GM19397 (cell line): Measurements from ENCODE around the gene NBEAL1.
"Not testable (repeated sequence)": the region's sequence is repeated elsewhere in the genome, so short reads cannot be mapped to it uniquely, and the experiment has no call there.

Experiments used
- ATAC-seq: cut with Tn5 transposase; IDR thresholded peaks from one replicate; pipeline ENCODE4 v1.9.1; 2021; ENCODE audit warnings: mild to moderate bottlenecking, moderate library complexity; ENCODE audit not compliant: unreplicated experiment

Gene NBEAL1

DNA sequence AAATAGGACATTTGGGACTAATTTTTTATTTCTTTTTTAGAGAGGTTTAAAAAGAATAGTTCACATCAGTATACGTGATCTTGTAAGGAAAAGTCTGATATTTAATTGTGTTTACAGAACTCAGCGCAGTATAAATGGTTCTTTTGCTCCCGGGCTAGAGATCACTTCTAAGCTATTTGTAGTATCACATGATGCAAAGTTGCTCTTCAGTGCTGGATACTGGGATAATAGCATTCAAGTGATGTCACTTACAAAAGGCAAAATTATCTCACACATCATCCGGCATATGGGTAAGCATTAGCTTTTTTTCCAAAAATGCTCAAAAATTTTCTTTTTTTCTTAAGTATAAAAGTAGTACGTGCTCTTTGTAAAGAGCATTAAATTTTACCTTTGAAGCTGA, 186.8 kb downstream of the NBEAL1 start:
- ATAC-seq, result no peak

DNA sequence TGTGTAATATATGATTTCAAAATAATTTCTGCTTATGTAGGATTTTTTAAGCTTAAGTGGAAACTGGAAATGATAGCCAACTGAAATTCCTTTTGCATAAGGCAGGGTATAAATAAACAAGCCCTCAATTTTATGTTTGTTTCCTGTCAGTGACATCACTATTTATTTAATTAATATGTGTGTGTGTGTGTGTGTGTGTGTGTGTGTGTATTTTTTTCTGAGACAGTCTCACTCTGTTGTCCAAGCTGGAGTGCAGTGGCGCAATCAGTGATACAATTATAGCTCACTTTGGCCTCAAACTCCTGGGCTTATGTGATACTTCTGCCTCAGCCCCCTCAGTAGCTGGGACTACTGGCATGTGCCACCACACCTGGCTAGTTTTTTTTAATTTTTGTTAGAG, 194.9 kb downstream of the NBEAL1 start:
- ATAC-seq, result no peak

DNA sequence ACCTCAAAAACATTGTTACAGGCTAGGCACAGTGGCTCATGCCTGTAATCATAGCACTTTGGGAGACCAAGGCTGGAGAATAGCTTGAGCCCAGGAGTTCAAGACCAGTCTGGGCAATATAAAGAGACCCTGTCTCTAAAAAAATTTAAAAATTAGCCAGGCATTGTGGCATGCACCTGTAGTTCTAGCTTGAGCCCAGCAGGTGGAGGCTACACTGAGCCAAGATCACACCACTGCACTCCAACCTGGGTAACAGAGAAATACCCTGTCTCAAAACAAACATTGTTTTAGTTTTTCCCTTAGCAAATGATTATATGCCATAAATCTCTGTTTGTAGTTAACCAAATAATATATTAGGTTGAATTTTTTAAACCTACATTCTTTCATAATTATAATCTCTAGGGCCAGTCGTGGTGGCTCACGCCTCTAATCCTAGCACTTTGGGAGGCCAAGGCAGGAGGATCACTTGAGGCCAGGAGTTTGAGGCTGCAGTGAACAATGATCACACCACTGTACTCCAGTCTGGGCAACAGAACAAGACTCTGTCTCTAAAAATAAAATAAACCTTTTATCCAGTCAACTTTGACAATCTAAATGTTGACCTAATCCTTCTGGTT, 210.9 kb downstream of the NBEAL1 start:
- ATAC-seq, result no peak

DNA sequence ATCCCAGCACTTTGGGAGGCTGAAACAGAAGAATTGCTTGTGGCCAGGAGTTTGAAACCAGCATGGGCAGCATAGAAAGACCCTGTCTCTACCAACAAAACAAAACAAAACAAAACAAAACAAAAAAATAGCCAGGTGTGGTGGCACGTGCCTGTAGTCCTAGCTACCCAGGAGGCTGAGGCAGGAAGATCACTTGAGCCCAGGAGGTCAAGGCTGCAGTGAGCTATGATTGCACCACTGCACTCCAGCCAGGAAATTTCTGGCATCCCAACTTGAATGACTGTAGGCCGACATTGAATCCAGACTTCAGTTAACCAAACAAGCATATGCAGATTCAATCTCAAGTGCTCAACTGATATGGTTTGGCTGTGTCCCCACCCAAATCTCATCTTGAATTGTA, 215.0 kb downstream of the NBEAL1 start:
- not testable (repeated sequence) for ATAC-seq

DNA sequence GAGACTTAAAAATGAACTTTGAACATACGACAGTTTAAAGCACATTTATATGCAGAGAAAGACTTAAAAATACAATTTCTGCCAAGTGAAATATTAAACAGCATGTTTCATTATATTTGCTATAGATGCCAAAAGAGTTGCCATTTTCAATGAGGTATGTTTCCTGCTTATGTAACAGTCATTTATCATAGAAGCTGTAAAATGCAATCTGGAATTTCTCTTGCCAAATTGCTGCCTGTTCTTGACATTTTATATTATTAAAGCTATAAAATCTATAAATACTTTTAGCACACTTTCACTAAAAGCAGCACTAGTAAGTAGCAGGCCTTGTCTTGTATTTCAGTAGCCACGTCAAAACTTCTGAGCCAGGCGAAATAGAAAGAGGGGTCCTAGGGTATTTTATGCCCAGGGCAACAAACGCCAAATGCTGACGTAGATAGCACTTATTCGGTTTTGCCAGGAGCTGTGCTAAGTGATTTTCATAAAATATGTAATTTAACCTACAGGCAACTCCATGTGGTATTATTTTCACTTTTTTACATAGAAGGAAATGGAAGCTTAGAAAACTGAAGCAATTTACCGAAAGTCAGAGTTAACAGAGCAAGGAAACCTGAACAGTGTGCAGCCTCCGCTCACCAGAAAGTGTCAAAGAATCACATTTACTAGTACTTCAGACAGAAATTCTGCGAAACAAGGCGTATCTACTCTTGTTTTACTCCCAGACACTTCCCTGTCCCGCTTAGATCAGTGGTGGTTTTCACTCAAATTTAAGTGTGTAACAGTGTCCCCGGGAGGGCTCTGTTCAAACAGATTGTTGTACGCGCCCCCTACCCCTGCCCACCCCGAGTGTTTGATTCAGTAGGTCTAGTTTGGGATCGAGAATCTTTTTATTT, 222.9 kb downstream of the NBEAL1 start:
- no peak for ATAC-seq

DNA sequence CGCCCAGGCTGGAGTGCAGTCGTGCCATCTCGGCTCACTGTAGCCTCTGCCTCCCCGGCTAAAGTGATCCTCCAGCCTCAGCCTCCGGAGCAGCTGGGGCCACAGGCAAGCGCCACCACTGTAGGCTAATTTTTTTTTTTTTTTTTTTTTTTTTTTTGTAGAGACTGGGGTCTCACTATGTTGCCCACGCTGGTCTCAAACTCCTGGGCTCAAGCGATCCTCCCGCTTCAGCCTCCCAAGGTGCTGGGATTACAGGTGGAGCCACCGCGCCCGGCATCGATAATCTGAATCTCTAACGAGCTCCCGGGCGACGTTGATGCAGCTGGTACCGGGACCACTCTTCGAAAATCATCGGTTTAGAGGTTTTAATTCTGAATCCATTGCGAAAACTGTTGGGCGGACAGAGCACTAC, 223.6 kb downstream of the NBEAL1 start:
- ATAC-seq, result no peak

DNA sequence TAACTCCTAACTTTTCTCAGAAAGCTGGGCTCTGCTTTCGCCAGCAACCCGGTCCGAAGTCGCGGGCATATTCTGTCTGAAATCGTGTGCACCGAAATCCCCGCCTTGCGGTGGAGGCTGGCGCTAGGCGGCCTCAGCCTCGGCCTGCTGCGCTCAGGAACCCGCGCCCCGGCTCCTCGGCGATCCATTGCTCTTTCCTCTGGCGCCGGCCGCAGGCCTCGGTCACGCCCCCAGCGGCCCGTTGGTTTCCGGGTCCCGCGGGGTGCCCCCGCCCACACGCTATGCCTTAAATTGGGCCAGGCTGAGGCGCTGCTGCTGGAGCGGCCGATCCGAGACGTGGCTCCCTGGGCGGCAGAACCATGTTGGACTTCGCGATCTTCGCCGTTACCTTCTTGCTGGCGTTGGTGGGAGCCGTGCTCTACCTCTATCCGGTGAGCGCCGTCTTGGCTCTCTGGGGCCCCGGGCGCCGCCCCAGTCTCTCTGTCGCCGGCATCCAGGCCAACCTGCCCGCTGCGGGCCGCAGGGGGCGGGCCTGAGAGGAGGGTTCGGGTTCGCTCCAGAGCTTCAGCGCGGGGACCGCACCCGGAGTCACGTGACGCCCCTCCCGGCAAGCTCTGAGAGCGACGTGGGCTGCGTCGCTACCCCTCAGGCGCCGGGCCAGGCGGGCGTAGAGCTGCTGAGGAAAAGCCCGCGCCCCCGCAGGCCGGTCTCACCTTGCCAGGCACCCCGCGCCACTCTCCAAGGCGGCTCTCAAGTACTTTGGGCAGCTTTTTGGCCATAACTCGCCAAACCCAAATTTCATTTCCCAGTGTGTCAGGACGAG, 224.2 kb downstream of the NBEAL1 start, which contains the start of gene CYP20A1:
Gene CYP20A1 (plus strand): TSS at position 315 of the 823 bp plus-strand sequence. CDS start 45 bp downstream, at position 360.
- ATAC-seq, result peak; percentile 91

DNA sequence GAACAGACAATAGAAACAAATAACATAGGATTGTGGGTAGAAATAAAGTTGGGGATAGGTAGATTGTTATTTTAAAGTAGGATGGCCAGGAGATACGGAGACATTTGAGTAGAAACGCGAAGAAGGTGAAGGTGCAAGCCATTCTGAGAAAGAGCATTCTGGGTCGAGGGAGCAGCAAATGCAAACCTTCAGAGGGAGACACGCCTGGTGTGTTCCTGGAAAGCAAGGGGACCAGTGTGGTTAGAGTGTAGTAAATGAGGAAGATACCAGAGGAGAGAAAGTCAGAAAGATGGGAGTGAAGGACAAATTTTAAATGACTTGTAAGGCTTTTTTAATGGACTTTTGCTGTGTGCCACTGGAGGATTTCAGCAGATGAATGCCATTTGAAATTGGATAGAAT, 225.8 kb downstream of the NBEAL1 start:
- no peak for ATAC-seq

DNA sequence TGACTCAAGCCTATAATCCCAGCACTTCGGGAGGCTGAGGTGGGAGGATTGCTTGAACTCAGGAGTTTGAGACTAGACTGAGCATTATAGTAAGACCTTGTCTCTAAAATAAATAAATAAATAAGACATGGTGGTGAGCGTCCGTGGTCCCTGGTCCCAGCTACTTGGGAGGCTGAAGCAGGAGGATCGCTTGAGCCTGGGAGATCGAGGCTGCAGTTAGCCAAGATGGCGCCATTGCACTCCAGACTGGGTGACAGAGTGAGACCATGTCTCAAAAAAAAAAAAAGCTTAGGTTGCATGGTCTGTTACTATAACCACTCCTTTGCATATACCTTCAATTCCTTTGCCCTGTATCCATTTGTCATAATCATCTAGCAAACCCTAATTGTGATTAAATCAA, 227.8 kb downstream of the NBEAL1 start:
- ATAC-seq, result no peak

DNA sequence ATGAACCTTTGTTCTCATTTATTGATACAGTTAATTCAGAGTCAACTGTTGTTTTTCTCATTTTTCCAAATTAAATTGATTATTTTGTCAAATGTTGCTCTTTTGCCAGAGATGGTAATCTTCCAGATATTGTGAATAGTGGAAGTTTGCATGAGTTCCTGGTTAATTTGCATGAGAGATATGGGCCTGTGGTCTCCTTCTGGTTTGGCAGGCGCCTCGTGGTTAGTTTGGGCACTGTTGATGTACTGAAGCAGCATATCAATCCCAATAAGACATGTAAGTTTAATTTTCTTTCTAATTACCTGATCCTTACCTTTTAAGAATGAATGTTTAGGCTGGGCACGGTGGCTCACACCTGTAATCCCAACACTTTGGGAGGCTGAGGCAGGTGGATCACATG, 232.0 kb downstream of the NBEAL1 start:
- ATAC-seq, result no peak

DNA sequence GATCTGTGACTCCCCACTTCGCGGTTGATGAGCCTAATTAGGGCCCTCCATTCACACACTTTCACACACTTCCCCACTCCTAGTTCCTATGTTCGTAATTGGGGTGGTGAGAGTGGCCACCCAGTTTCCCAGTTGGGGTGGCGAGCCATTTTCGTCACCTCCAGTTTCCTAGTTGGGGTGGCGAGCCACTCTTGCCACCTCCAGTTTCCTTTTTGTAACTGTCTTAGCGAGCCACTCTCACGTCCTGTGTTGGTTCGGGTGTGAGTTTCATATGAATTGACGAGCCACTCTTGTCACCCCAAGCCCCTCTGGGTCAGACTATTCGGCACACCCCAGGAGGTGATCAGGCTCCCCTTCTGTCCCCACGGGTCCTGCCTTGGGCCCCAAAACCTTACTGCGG, 238.1 kb downstream of the NBEAL1 start:
- no peak for ATAC-seq

DNA sequence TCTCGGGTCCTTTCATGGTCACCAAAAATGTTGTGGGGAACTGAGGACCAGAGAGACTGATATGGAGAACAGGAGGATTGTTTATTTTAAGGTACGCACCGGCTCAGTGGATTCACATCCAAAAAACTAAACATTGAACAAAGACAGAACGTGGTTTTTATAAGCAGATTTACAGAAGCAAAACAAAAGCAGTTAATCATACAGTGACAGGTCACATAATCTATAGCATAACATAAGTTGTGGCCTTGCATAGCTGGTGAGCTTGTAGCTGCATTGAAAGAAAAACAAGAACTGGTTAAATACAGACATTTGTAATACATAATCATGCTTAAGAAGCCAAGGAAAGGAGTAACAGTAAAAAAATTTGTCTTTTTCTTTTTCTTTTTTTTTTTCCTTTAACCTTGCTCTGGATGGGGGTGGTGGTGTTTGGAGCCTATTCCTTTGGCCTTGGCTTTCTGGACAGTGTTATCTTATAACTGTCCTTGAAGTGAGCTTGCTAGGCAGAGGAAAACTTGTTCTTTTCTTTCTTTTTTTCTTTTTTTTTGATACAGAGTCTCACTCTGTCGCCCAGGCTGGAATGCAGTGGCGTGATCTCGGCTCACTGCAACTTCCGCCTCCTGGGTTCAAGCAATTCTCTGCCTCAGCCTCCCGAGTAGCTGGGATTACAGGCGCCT, 238.9 kb downstream of the NBEAL1 start:
- not testable (repeated sequence) for ATAC-seq

DNA sequence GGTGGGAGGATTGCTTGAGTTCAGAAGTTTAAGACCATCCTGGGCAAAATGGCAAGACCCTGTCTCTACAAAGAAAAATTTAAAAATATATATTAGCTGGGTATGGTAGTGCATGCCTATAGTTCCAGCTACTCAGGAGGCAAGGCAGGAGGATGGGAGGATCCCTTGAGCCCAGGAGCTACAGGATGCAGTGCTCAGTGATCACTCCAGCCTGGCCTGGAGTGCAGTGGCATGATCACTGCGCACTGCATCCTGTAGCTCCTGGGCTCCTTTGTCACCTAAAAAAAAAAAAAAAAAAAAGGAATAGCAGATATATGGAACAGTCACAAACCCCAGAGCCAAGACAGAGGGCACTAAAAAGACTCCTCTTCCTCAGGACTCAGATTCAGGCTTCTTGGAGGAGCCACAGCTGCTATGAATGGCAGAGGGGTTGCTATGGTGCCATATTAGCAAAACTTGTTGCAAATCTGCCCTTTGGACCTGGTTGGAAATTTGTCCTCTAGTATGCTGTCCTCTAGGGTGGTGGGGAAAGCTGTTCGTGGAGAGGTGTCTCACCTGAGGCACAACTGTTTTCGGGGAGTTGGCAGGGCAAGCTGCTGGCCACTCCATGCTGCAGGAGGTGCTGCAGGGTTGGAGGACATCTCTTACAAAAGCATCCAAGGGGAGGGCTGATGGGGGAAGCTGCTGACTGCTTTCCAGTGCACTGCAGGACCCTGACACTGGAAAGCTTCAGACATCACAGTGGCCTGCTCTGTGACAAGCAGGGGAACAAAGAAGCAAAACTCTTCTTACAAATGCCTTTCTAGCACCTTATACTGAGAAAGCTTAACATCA, 246.9 kb downstream of the NBEAL1 start:
- no peak for ATAC-seq
